A673 (cell line): ENCODE data around the gene THADA. TPM values are rescaled to one million over a fixed set of nuclear protein-coding genes. Genes with fewer than 3 reads are reported as not detected.
"Not testable (repeated sequence)": the region's sequence is repeated elsewhere in the genome, so short reads cannot be mapped to it uniquely, and the experiment has no call there.

Experiments used
- BruUV-seq: library from RNA; stranded (reverse); fragments of 400-500 nt; replicated peaks from 2 replicates; lab custom pipeline; 2021; lab: Mats Ljungman, UMichigan
- CTCF ChIA-PET: fragments of 300-600 bp; sonication (Branson Sonifier 250); formaldehyde crosslinking; loops from one replicate; lab custom pipeline; 2022; ENCODE audit warnings: antibody characterized with exemption; lab: Charles Lee
- POLR2A ChIA-PET: fragments of 300-600 bp; sonication (Branson Sonifier 250); formaldehyde crosslinking; loops from one replicate; lab custom pipeline; 2022; ENCODE audit warnings: antibody characterized with exemption; ENCODE audit not compliant: low non-redundant PET; lab: Charles Lee
- DNase-seq: peaks from one replicate; pipeline ENCODE4 v3.0.0-alpha.2; 2015; ENCODE audit warnings: low spot score
- H3K27ac ChIP-seq: fragments of 200-600 bp; sonication (generic); 2 replicates; pipeline ENCODE4 v1.5.1; 2016; ENCODE audit warnings: mixed run types, low read depth, mild to moderate bottlenecking, mixed read lengths, antibody characterized with exemption, low read length; ENCODE audit not compliant: poor library complexity, severe bottlenecking
- H3K27me3 ChIP-seq: fragments of 200-600 bp; sonication (generic); replicated peaks from 2 replicates; pipeline ENCODE4 v1.6.1; 2017; ENCODE audit warnings: mixed run types, low read depth, mild to moderate bottlenecking, mixed read lengths, antibody characterized with exemption, low read length; ENCODE audit not compliant: insufficient read depth, poor library complexity
- H3K36me3 ChIP-seq: fragments of 200-600 bp; sonication (generic); 2 replicates; pipeline ENCODE4 v1.6.1; 2016; ENCODE audit warnings: mixed run types, mild to moderate bottlenecking, mixed read lengths, antibody characterized with exemption, low read length; ENCODE audit not compliant: insufficient read depth, poor library complexity, severe bottlenecking
- H3K4me1 ChIP-seq: fragments of 200-600 bp; sonication (generic); 2 replicates; pipeline ENCODE4 v1.6.1; 2017; ENCODE audit warnings: mixed run types, mild to moderate bottlenecking, mixed read lengths, antibody characterized with exemption, low read length; ENCODE audit not compliant: insufficient read depth, poor library complexity, severe bottlenecking
- H3K4me3 ChIP-seq: fragments of 200-600 bp; sonication (generic); 2 replicates; pipeline ENCODE4 v1.5.1; 2016; ENCODE audit warnings: low read depth, mixed run types, mild to moderate bottlenecking, mixed read lengths, low read length; ENCODE audit not compliant: poor library complexity, severe bottlenecking
- H3K9me3 ChIP-seq: fragments of 200-600 bp; sonication (generic); 2 replicates; pipeline ENCODE4 v1.6.1; 2016; ENCODE audit warnings: mixed run types, low read depth, mild to moderate bottlenecking, mixed read lengths, antibody characterized with exemption, low read length; ENCODE audit not compliant: poor library complexity, severe bottlenecking
- CTCF ChIP-seq: fragments of 300-800, 200-600 bp; sonication (generic); conservative IDR thresholded peaks from 2 replicates; pipeline ENCODE4 v1.5.1; 2017; ENCODE audit warnings: low read depth, mild to moderate bottlenecking, antibody characterized with exemption, low read length, moderate library complexity, mixed read lengths
- EZH2 ChIP-seq: fragments of 200-600 bp; sonication (generic); IDR thresholded peaks from 2 replicates; pipeline ENCODE4 v1.6.1; 2017; ENCODE audit warnings: borderline replicate concordance, low read depth, mild to moderate bottlenecking, mixed read lengths, antibody characterized with exemption, low read length; ENCODE audit not compliant: poor library complexity, severe bottlenecking
- intact Hi-C: fragments of 100-400 bp; cut with micrococcal nuclease; formaldehyde crosslinking; loops from one replicate; pipeline ENCODE4 v1.10.0; 2022; ENCODE audit not compliant: unreplicated experiment
- total RNA-seq: library from RNA; stranded (reverse); gene quantifications from 2 replicates; pipeline ENCODE4 v1.2.3, GENCODE V29; 2021

Gene THADA
- total RNA-seq, 1 experiment from 2014 or later: 39.7 TPM

DNA sequence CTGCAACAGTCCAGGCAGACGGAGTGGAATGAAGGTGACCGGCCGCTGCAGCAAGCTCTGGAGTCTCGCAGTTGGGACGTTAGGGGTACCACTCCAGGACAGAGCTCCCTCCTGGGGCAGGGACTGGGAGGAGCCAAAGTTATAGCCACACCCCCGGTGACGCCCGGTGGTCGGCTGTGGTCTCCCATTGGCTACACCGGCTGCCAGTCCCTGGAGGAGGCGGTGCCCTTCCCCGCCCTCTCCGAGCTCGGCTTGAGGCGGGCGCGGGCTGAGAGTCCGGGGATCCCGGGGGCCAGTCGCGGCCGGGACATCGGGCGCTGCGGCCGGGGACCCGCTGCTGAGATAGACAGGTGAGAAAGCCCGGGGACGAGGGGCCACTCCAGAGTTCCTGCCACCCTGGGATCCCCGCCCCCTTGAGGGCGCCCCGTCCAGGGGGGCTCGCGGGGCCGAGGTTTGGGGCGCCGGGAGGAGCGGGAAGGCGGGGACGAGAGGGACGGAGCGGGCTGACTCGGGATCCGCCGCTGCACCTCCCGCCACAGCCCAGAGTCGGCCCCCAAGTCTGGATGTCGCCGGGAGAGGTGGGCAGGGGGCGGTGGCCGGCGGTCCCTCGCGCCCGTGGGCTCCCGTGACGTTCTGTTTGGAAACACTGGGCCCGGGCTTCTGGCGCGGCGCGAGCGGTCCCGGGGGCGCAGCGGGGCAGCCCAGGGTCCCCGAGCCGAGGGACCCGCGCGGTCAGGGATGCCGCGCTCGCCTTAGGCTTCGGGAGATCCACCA is 41.4 kb upstream of the THADA start, which contains the start of gene PLEKHH2:
Gene PLEKHH2 (plus strand): TSS at position 231 of the 774 bp plus-strand sequence. CDS start 7,414 bp downstream, outside the sequence.
- Histone ChIP-seq H3K4me1 (peaks cover 17% of the 10 kb centered on the region), H3K4me3 (peak within 1 kb of the TSS; percentile 81), H3K27me3 (no peaks in the 10 kb centered on the region), H3K27ac (no peak within 1 kb of the TSS), H3K36me3 (no peaks in the 10 kb centered on the region), H3K9me3 (no peaks in the 10 kb centered on the region)
- ChIA-PET POLR2A (interaction anchor here (0.6 kb wide), 2 partner anchors 10 to 359 kb away, joined by 3 to 16 read pairs; no protein-coding TSS in a partner anchor), CTCF (interaction anchor here (0.7 kb wide), 1 partner anchor 10 kb away, joined by 5 read pairs; no protein-coding TSS in a partner anchor)
- TF ChIP-seq CTCF (no peak), EZH2 (no peak)
- intact Hi-C loops: no loop called here
- DNase-seq: peak; percentile 90
- no TSS peak for BruUV-seq

DNA sequence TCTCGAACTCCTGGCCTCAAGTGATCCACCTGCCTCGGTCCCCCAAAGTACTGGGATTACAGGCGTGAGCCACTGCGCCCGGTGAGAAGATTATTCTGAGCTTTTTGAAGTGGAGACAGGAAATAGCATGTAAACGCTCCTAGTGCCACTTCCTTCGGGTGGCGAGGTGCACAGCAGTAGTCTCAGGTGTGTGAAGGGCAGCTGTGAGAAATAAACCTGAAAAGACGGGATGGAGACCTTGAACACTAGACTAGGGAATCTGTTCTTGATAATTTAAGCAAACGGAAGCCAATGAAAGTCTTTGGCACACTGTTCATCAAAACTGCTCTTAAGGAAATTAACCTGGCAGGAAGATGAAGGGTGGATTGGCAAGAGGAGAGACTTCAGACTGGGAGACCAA is 40.8 kb upstream of the THADA start:
- ChIA-PET CTCF (no interaction called here), POLR2A (interaction anchor here (0.6 kb wide), 1 partner anchor 360 kb away, joined by 3 read pairs; no protein-coding TSS in a partner anchor)
- DNase-seq: no peak
- Histone ChIP-seq H3K4me3 (peak overlapping the region; percentile 81), H3K27ac (no peak overlapping the region), H3K9me3 (no peaks in the 10 kb centered on the region), H3K36me3 (no peaks in the 10 kb centered on the region), H3K4me1 (peaks cover 17% of the 10 kb centered on the region), H3K27me3 (no peaks in the 10 kb centered on the region)
- intact Hi-C loops: no loop called here
- no peak for TF ChIP-seq CTCF
- no peak for TF ChIP-seq EZH2
- no TSS peak for BruUV-seq

DNA sequence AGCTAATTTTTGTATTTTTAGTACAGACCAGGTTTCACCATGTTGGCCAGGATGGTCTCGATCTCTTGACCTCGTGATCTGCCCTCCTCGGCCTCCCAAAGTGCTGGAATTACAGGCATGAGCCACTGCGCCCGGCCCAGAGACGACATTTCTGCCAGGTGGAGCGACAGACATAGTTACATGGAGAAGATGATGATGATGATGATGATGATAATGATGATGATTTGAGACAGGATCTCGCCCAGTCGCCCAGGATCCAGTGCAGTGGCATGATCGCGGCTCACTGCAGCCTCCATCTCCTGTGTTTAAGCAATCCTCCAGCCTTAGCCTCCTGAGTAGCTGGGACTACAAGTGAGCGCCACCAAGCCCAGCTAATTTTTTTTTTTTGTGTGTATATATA is 40.3 kb upstream of the THADA start:
- H3K27me3 ChIP-seq, H3K27ac ChIP-seq, H3K9me3 ChIP-seq, CTCF ChIA-PET, POLR2A ChIA-PET, DNase-seq, H3K4me3 ChIP-seq, H3K36me3 ChIP-seq, BruUV-seq, intact Hi-C loops: not testable (repeated sequence)
- H3K4me1 ChIP-seq: peaks cover 17% of the 10 kb centered on the region
